RWPE1 (cell line): ENCODE measurements around the gene CDKN2B.

Experiments used
- CTCF ChIA-PET: fragments of 350-600 bp; sonication (Branson Sonifier 250); formaldehyde crosslinking; extraction: SDS; loops from one replicate; lab custom pipeline; 2021; lab: Yijun Ruan, JAX
- POLR2A ChIA-PET: fragments of 400-600 bp; formaldehyde crosslinking; extraction: SDS; loops from one replicate; lab custom pipeline; 2020; ENCODE audit warnings: antibody characterized with exemption; ENCODE audit not compliant: low non-redundant PET; lab: Yijun Ruan, JAX
- DNase-seq: peaks from one replicate; pipeline ENCODE4 v3.0.0; 2012; ENCODE audit warnings: low spot score
- H3K27ac ChIP-seq: fragments of 450-650 bp; 2 replicates; pipeline ENCODE4 v1.5.1; 2017
- CTCF ChIP-seq: fragments of 450-650 bp; conservative IDR thresholded peaks from 2 replicates; pipeline ENCODE4 v1.5.1; 2017; ENCODE audit warnings: low read depth, mild to moderate bottlenecking

Gene CDKN2B

GRCh38 chr9:22002038-22002437 lies 7.1 kb downstream of the CDKN2B start:
- POLR2A ChIA-PET, result no interaction called here
- no peak for DNase-seq
- CTCF ChIA-PET, result no interaction called here
- H3K27ac ChIP-seq, result no peak overlapping the region
- no peak for TF ChIP-seq CTCF

GRCh38 chr9:21998026-21998425 lies 11.1 kb downstream of the CDKN2B start:
- CTCF ChIA-PET, result interaction anchor here (0.6 kb wide), 2 partner anchors 78 to 206 kb away, joined by 3 read pairs; no protein-coding TSS in a partner anchor
- DNase-seq, result no peak
- no peak overlapping the region for H3K27ac ChIP-seq
- no peak for TF ChIP-seq CTCF
- POLR2A ChIA-PET, result no interaction called here

GRCh38 chr9:21997480-21997879 lies 11.6 kb downstream of the CDKN2B start:
- TF ChIP-seq CTCF, result no peak
- CTCF ChIA-PET, result interaction anchor here (0.6 kb wide), 1 partner anchor 79 kb away, joined by 3 read pairs; no protein-coding TSS in a partner anchor
- no peak for DNase-seq
- no peak overlapping the region for H3K27ac ChIP-seq
- POLR2A ChIA-PET, result no interaction called here

GRCh38 chr9:21996858-21997257 lies 12.2 kb downstream of the CDKN2B start:
- ChIA-PET POLR2A (no interaction called here), CTCF (interaction anchor here (0.8 kb wide), 1 partner anchor 11 kb away, joined by 3 read pairs; no protein-coding TSS in a partner anchor)
- TF ChIP-seq CTCF, result no peak
- no peak overlapping the region for H3K27ac ChIP-seq
- no peak for DNase-seq

GRCh38 chr9:21996438-21996837 lies 12.7 kb downstream of the CDKN2B start:
- TF ChIP-seq CTCF, result no peak
- CTCF ChIA-PET, result interaction anchor here (0.8 kb wide), 1 partner anchor 12 kb away, joined by 3 read pairs; no protein-coding TSS in a partner anchor
- H3K27ac ChIP-seq, result peak overlapping the region; percentile 100; the same call in 1 of the 2 replicates
- no peak for DNase-seq
- POLR2A ChIA-PET, result no interaction called here

GRCh38 chr9:21995666-21996398 lies 13.3 kb downstream of the CDKN2B start:
- POLR2A ChIA-PET, result no interaction called here
- TF ChIP-seq CTCF, result peak; percentile 32; the same call in 1 of the 2 replicates
- CTCF ChIA-PET, result interaction anchor here (0.8 to 3.3 kb wide), 2 partner anchors 12 kb away, joined by 3 to 16 read pairs; partner anchors contain the start of gene CDKN2B
- H3K27ac ChIP-seq, result peak overlapping the region; percentile 100
- DNase-seq, result no peak
